ENCODE measurements around the gene LDLR. TPM values are rescaled to one million over a fixed set of nuclear protein-coding genes. Genes with fewer than 3 reads are reported as not detected.

The LDLR gene
- total RNA-seq, 4 donors from 2014 or later: 14.9 to 68.1 (median 32.6) TPM

GRCh38 chr19:11142528-11143171, 53.4 kb downstream of the LDLR start:
- Histone ChIP-seq H3K9me3 (no peaks in the 10 kb centered on the region), H3K27ac (peak overlapping the region; percentile 92 to 99 (median 96)), H3K27me3 (no peaks in the 10 kb centered on the region), H3K4me3 (peak overlapping the region in 1 of 2 donors; percentile 29), H3K36me3 (no peaks in the 10 kb centered on the region), H3K4me1 (peaks cover 3 to 64% (median 40%) of the 10 kb centered on the region in 3 donors)
- no CpG with 5 or more reads among the region's 22 CpGs for WGBS, 2 donors (ENCODE audit: low coverage in 1 of 2)
- ATAC-seq: peak; percentile 78
- TF ChIP-seq POLR2A (IDR thresholded peaks at IDR 0.05) (no peak), EP300 (IDR thresholded peaks at IDR 0.05) (no peak), CTCF (IDR thresholded peaks at IDR 0.05) (no peak), POLR2AphosphoS5 (IDR thresholded peaks at IDR 0.05) (peak; percentile 87)

DNA sequence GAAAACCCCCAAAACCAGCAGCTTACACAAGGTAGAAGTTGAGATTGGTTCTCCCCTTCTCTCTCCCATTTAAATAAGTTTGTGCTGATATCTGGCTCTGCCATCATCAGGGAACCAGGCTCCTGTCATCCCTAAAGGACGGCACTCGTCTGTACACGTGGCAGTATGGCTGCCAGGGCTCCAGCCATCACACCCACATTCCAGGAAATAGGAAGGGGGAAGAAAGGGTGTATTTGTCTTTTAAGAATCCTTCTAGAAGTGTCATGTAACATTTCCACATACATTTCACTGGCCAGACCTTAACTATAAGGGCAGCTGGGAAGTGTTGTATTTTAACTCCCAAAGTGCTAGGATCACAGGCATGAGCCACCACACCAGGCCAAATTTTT, 56.3 kb downstream of the LDLR start:
- H3K9me3 ChIP-seq: no peaks in the 10 kb centered on the region
- no peak for ATAC-seq
- WGBS, 2 donors (ENCODE audit: low coverage in 1 of 2): 89 to 95% methylated on average over 3 of the region's 3 CpGs
- H3K4me1 ChIP-seq: peaks cover 3 to 55% (median 26%) of the 10 kb centered on the region in 3 donors
- H3K27ac ChIP-seq: peak overlapping the region in 3 of 4 donors; percentile 47 to 97 (median 96)
- H3K27me3 ChIP-seq: no peaks in the 10 kb centered on the region
- H3K36me3 ChIP-seq: no peaks in the 10 kb centered on the region
- no peak overlapping the region for H3K4me3 ChIP-seq
- TF ChIP-seq POLR2AphosphoS5 (IDR thresholded peaks at IDR 0.05) (no peak), EP300 (IDR thresholded peaks at IDR 0.05) (no peak), POLR2A (IDR thresholded peaks at IDR 0.05) (no peak), CTCF (IDR thresholded peaks at IDR 0.05) (no peak)

DNA sequence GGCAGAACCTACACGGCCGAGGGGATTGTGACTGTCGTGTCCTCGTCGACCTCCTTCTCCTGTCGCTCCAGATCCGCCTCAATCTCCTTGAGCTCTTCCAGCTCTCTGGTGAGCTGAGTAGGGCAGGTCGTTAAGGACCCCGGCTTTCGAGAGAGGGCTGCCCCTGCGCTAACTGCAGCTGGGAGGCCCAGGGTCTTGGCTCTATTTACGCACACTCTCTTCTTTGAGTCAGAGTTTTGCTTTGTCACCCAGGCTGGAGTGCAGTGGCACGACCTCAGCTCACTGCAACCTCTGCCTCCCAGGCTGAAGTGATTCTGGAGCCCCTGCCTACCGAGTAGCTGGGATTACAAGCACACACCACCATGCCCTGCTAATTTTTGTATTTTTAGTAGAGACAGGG, 58.7 kb downstream of the LDLR start:
- ATAC-seq: no peak
- Histone ChIP-seq H3K4me3 (no peak overlapping the region), H3K36me3 (no peaks in the 10 kb centered on the region), H3K9me3 (no peaks in the 10 kb centered on the region), H3K27ac (peak overlapping the region in 2 of 4 donors; percentile 86 to 91), H3K4me1 (peaks cover 0 to 54% (median 29%) of the 10 kb centered on the region in 3 donors), H3K27me3 (no peaks in the 10 kb centered on the region)
- TF ChIP-seq POLR2AphosphoS5 (IDR thresholded peaks at IDR 0.05): no peak
- TF ChIP-seq CTCF (IDR thresholded peaks at IDR 0.05): no peak
- TF ChIP-seq POLR2A (IDR thresholded peaks at IDR 0.05): no peak
- TF ChIP-seq EP300 (IDR thresholded peaks at IDR 0.05): no peak
- 84 to 87% methylated on average over 7 to 11 of the region's 14 CpGs for WGBS, 2 donors (ENCODE audit: low coverage in 1 of 2)

- Histone ChIP-seq H3K27me3 (no peaks in the 10 kb centered on the region), H3K4me3 (no peak overlapping the region), H3K27ac (peak overlapping the region; percentile 3 to 91 (median 88)), H3K36me3 (no peaks in the 10 kb centered on the region), H3K4me1 (peaks cover 0 to 71% (median 26%) of the 10 kb centered on the region in 3 donors), H3K9me3 (no peaks in the 10 kb centered on the region)
- TF ChIP-seq POLR2AphosphoS5 (IDR thresholded peaks at IDR 0.05) (no peak), CTCF (IDR thresholded peaks at IDR 0.05) (no peak), POLR2A (IDR thresholded peaks at IDR 0.05) (no peak), EP300 (IDR thresholded peaks at IDR 0.05) (no peak)
- 20 to 30% methylated on average over 7 of the region's 7 CpGs for WGBS, 2 donors (ENCODE audit: low coverage in 1 of 2)
- ATAC-seq: no peak
Observed at GRCh38 chr19:11151181-11151580, 61.9 kb downstream of the LDLR start.
